K562 (cell line): ENCODE measurements around the gene BCR. TPM values are rescaled to one million over a fixed set of nuclear protein-coding genes. Genes with fewer than 3 reads are reported as not detected.

Experiments used
- RAD21 ChIP-seq, 2 experiments: fragments of 250-450 bp in 1 of 2; fragments of 450-650 bp in 1 of 2; sonication (Bioruptor Pico) in 1 of 2; formaldehyde crosslinking in 1 of 2; IDR thresholded peaks in 1 of 2; conservative IDR thresholded peaks in 1 of 2; 2 replicates each; pipeline versions ENCODE4 v1.4.0 to v1.8.0; 2020 to 2022; ENCODE audit warnings: mild to moderate bottlenecking in 2 of 2, moderate library complexity in 1 of 2
- ZKSCAN8 ChIP-seq: fragments of 200-800 bp; sonication (Bioruptor generic); IDR thresholded peaks from 2 replicates; pipeline ENCODE4 v1.6.1; 2016; ENCODE audit warnings: missing genetic modification characterization, missing compliant biosample characterization
- polyA plus RNA-seq, 8 experiments: library from polyadenylated mRNA; depleted of rRNA in 4 of 8; stranded (reverse) in 5 of 8; unstranded in 3 of 8; fragments of >200 nt; fragmentation: Nextera tagmentation in 2 of 8; fragmentation: Illumina TruSeq in 1 of 8; extraction: Ambion mirVana in 2 of 8; extraction: Trizol in 1 of 8; gene quantifications; 2 replicates each; pipeline versions ENCODE4 v1.2.1 to v1.2.3, GENCODE V29; 2011 to 2014; ENCODE audit warnings: inconsistent platforms in 1 of 8, missing spikeins in 1 of 8
- total RNA-seq, 7 experiments: library from RNA; depleted of rRNA in 6 of 7; stranded (reverse); fragments of >200 nt in 6 of 7; fragmentation: Illumina TruSeq in 2 of 7; extraction: Trizol in 2 of 7; gene quantifications; 2 replicates each; pipeline versions ENCODE4 v1.2.1 to v1.2.3, GENCODE V29; 2011 to 2021; ENCODE audit warnings: low replicate concordance in 1 of 7
- TF ChIP-seq, protein P1 (sequence below): fragments of 250-450 bp; sonication (Bioruptor Pico); IDR thresholded peaks from 2 replicates; pipeline ENCODE4 v1.4.0; 2020
- TF ChIP-seq, protein P2 (sequence below): fragments of 150-350 bp; conservative IDR thresholded peaks from 2 replicates; pipeline ENCODE4 v1.6.1; 2014; ENCODE audit warnings: low read length
- TF ChIP-seq, protein P3 (sequence below), 2 experiments: fragments of 450-650 bp in 1 of 2; sonication (generic) in 1 of 2; formaldehyde crosslinking; conservative IDR thresholded peaks; 2 replicates each; pipeline versions ENCODE4 v1.4.0 to v1.8.1; 2020 to 2022; ENCODE audit warnings: mild to moderate bottlenecking in 1 of 2, missing genetic modification reagents in 1 of 2
- TF ChIP-seq, protein P4 (sequence below): sonication (generic); formaldehyde crosslinking; IDR thresholded peaks from 2 replicates; pipeline ENCODE4 v1.8.1; 2022; ENCODE audit warnings: missing genetic modification reagents

The BCR gene
- total and polyA plus RNA-seq, 9 of the 15 experiments (the other 6 are each of a cell fraction or from before 2014, with no cell fraction given) = 0.41 to 150 (median 45.6) TPM

DNA sequence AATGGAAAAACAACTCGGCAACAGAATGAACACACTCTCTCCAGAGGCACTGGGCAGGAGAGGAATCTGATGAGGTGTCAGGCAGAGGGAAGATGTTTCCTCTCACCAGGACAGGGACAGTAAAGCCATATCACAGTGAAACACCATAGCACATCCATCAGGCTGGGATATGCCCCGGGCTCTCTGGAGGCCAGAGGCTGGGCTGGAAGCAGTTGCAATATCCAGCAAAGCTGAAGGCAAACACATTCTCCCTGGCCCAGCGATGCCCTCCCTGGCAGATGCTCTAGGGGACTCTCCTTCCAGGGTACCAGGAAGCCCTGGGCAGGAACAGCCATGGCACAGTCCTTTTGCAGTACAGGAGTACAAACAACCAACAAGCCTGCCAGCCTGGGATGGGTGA lies 49.6 kb upstream of the BCR start (continued):
- TF ChIP-seq, protein P1, sequence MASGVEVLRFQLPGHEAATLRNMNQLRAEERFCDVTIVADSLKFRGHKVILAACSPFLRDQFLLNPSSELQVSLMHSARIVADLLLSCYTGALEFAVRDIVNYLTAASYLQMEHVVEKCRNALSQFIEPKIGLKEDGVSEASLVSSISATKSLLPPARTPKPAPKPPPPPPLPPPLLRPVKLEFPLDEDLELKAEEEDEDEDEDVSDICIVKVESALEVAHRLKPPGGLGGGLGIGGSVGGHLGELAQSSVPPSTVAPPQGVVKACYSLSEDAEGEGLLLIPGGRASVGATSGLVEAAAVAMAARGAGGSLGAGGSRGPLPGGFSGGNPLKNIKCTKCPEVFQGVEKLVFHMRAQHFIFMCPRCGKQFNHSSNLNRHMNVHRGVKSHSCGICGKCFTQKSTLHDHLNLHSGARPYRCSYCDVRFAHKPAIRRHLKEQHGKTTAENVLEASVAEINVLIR (CRISPR knock-in tag) = no peak
- TF ChIP-seq RAD21 (CRISPR knock-in tag; conservative IDR thresholded peaks at IDR 0.05 in 1 of 2, IDR thresholded peaks at IDR 0.05 in 1 of 2) = peak in 1 of 2 experiments; percentile 22; a peak in 1 of 4 replicates
- TF ChIP-seq, protein P2, sequence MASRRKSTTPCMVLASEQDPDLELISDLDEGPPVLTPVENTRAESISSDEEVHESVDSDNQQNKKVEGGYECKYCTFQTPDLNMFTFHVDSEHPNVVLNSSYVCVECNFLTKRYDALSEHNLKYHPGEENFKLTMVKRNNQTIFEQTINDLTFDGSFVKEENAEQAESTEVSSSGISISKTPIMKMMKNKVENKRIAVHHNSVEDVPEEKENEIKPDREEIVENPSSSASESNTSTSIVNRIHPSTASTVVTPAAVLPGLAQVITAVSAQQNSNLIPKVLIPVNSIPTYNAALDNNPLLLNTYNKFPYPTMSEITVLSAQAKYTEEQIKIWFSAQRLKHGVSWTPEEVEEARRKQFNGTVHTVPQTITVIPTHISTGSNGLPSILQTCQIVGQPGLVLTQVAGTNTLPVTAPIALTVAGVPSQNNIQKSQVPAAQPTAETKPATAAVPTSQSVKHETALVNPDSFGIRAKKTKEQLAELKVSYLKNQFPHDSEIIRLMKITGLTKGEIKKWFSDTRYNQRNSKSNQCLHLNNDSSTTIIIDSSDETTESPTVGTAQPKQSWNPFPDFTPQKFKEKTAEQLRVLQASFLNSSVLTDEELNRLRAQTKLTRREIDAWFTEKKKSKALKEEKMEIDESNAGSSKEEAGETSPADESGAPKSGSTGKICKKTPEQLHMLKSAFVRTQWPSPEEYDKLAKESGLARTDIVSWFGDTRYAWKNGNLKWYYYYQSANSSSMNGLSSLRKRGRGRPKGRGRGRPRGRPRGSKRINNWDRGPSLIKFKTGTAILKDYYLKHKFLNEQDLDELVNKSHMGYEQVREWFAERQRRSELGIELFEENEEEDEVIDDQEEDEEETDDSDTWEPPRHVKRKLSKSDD = 0 out of 2 replicates have a peak, but pooled peaks have one; percentile 56
- TF ChIP-seq, protein P3, sequence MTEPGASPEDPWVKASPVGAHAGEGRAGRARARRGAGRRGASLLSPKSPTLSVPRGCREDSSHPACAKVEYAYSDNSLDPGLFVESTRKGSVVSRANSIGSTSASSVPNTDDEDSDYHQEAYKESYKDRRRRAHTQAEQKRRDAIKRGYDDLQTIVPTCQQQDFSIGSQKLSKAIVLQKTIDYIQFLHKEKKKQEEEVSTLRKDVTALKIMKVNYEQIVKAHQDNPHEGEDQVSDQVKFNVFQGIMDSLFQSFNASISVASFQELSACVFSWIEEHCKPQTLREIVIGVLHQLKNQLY (CRISPR knock-in tag; conservative IDR thresholded peaks at IDR 0.05) = peak in 1 of 2 experiments; percentile 90; a peak in 2 of 4 replicates
- TF ChIP-seq, protein P4, sequence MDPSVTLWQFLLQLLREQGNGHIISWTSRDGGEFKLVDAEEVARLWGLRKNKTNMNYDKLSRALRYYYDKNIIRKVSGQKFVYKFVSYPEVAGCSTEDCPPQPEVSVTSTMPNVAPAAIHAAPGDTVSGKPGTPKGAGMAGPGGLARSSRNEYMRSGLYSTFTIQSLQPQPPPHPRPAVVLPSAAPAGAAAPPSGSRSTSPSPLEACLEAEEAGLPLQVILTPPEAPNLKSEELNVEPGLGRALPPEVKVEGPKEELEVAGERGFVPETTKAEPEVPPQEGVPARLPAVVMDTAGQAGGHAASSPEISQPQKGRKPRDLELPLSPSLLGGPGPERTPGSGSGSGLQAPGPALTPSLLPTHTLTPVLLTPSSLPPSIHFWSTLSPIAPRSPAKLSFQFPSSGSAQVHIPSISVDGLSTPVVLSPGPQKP (CRISPR knock-in tag) = no peak
- no peak for TF ChIP-seq ZKSCAN8
- TF ChIP-seq, all 486 proteins: peak for 6
